HepG2 (cell line): ENCODE measurements around the gene OR6N1. TPM values are rescaled to one million over a fixed set of nuclear protein-coding genes. Genes with fewer than 3 reads are reported as not detected.

Source experiments
- ATAC-seq: fragments of 200-7000 bp; cut with Tn5 transposase; 3 replicates; pipeline ENCODE4 v1.9.1; 2020; ENCODE audit warnings: mild to moderate bottlenecking, moderate library complexity
- BruUV-seq: library from RNA; stranded (reverse); fragments of 400-500 nt; replicated peaks from 2 replicates; lab custom pipeline; 2021; lab: Mats Ljungman, UMichigan
- CTCF ChIA-PET: fragments of 300-600 bp; formaldehyde crosslinking; extraction: SDS; loops from one replicate; lab custom pipeline; 2021; ENCODE audit warnings: low total read pairs, inconsistent platforms, low intra/inter-chr PET ratio; lab: Yijun Ruan, JAX
- POLR2A ChIA-PET: fragments of 350-600 bp; sonication (Branson Sonifier 250); formaldehyde crosslinking; loops from one replicate; lab custom pipeline; 2020; ENCODE audit warnings: antibody characterized with exemption, inconsistent platforms; lab: Yijun Ruan, JAX
- DNase-seq: peaks from one replicate; pipeline ENCODE4 v3.0.0-alpha.2; 2015; ENCODE audit warnings: low spot score
- FAIRE-seq: peaks from 3 replicates; lab custom pipeline; 2011; peaks lifted over from hg19 to GRCh38; lab: Jason Lieb, UNC
- H2AFZ ChIP-seq: one replicate; pipeline ENCODE4 v1.6.1; 2011; ENCODE audit warnings: low read length, inconsistent platforms
- H3K27ac ChIP-seq: fragments of 300-600 bp; 3 replicates; pipeline ENCODE4 v1.8.0; 2011; ENCODE audit warnings: mixed run types, mild to moderate bottlenecking, mixed read lengths, low read length, inconsistent platforms; ENCODE audit not compliant: insufficient read depth; ENCODE audit errors: extremely low read length
- H3K27me3 ChIP-seq, 2 experiments: fragments of 200-600 bp in 1 of 2; 2 replicates in 1 of 2; 3 replicates in 1 of 2; pipeline versions ENCODE4 v1.6.0 to v1.8.0; 2011; ENCODE audit warnings: low read length in 2 of 2, mild to moderate bottlenecking in 2 of 2, moderate library complexity in 2 of 2, inconsistent platforms in 1 of 2; ENCODE audit not compliant: insufficient read depth in 2 of 2, control insufficient read depth in 1 of 2
- H3K36me3 ChIP-seq, 2 experiments: fragments of 200-600 bp in 1 of 2; replicated peaks in 1 of 2; 2 replicates in 1 of 2; 3 replicates in 1 of 2; pipeline versions ENCODE4 v1.5.1 to v1.8.0; 2011; ENCODE audit warnings: low read length in 2 of 2, inconsistent platforms in 1 of 2; ENCODE audit not compliant: insufficient read depth in 2 of 2, control insufficient read depth in 1 of 2
- H3K4me1 ChIP-seq: 2 replicates; pipeline ENCODE4 v1.5.1; 2012; ENCODE audit warnings: low read length, inconsistent platforms; ENCODE audit not compliant: insufficient read depth
- H3K4me2 ChIP-seq: 2 replicates; pipeline ENCODE4 v1.6.0; 2011; ENCODE audit warnings: low read depth, low read length, inconsistent platforms
- H3K4me3 ChIP-seq, 3 experiments: fragments of 200-600 bp in 1 of 3; sonication (generic), shearing (Covaris generic) in 1 of 3; replicated peaks in 1 of 3; 2 replicates each; pipeline ENCODE4 v1.5.1; 2011 to 2016; ENCODE audit warnings: low read length in 3 of 3, inconsistent platforms in 2 of 3, low read depth in 2 of 3, mild to moderate bottlenecking in 2 of 3, control low read depth in 1 of 3, mixed read lengths in 1 of 3; ENCODE audit not compliant: insufficient read depth in 1 of 3
- H3K79me2 ChIP-seq: one replicate; pipeline ENCODE4 v1.6.1; 2011; ENCODE audit warnings: low read length, inconsistent platforms; ENCODE audit not compliant: insufficient read depth
- H3K9ac ChIP-seq: 2 replicates; pipeline ENCODE4 v1.6.0; 2011; ENCODE audit warnings: mild to moderate bottlenecking, low read depth, low read length, inconsistent platforms; ENCODE audit not compliant: insufficient read depth
- H3K9me3 ChIP-seq: 2 replicates; pipeline ENCODE4 v1.5.1; 2012; ENCODE audit warnings: mild to moderate bottlenecking, low read length
- H4K20me1 ChIP-seq: 2 replicates; pipeline ENCODE4 v1.6.0; 2011; ENCODE audit warnings: inconsistent platforms, mild to moderate bottlenecking, low read length, moderate library complexity; ENCODE audit not compliant: insufficient read depth
- ELF4 ChIP-seq: sonication (generic); formaldehyde crosslinking; IDR thresholded peaks from 2 replicates; pipeline ENCODE4 v1.5.0; 2020; ENCODE audit warnings: missing genetic modification reagents, mild to moderate bottlenecking, moderate library complexity, borderline replicate concordance
- HCFC1 ChIP-seq: fragments of 150-350 bp; IDR thresholded peaks from 2 replicates; pipeline ENCODE4 v1.6.1; 2014; ENCODE audit warnings: low read depth, low read length
- KDM4B ChIP-seq: sonication (generic); formaldehyde crosslinking; IDR thresholded peaks from 2 replicates; pipeline ENCODE4 v1.4.0; 2020; ENCODE audit warnings: missing genetic modification reagents
- MIER3 ChIP-seq: IDR thresholded peaks from 2 replicates; pipeline ENCODE4 v1.6.1; 2016; ENCODE audit warnings: missing compliant biosample characterization, borderline replicate concordance
- PLRG1 ChIP-seq: fragments of 450-650 bp; conservative IDR thresholded peaks from 2 replicates; pipeline ENCODE4 v1.6.1; 2016
- REL ChIP-seq: sonication (generic); formaldehyde crosslinking; conservative IDR thresholded peaks from 2 replicates; pipeline ENCODE4 v1.8.0; 2022; ENCODE audit warnings: mild to moderate bottlenecking, missing genetic modification reagents, moderate library complexity
- ZBTB7B ChIP-seq: sonication (generic); formaldehyde crosslinking; IDR thresholded peaks from 2 replicates; pipeline ENCODE4 v1.4.0; 2020; ENCODE audit warnings: missing genetic modification reagents
- ZEB1 ChIP-seq: IDR thresholded peaks from 2 replicates; pipeline ENCODE4 v1.6.1; 2012; ENCODE audit warnings: mild to moderate bottlenecking, low read depth, inconsistent platforms; ENCODE audit not compliant: insufficient replicate concordance
- ZFP36L1 ChIP-seq: sonication (generic); formaldehyde crosslinking; IDR thresholded peaks from 2 replicates; pipeline ENCODE4 v1.8.0; 2022; ENCODE audit warnings: mild to moderate bottlenecking, missing genetic modification reagents, moderate library complexity
- ZFYVE20 ChIP-seq: sonication (generic); formaldehyde crosslinking; IDR thresholded peaks from 2 replicates; pipeline ENCODE4 v1.8.0; 2023; ENCODE audit warnings: low read depth, mild to moderate bottlenecking, moderate library complexity, missing genetic modification reagents, borderline replicate concordance
- ZNF563 ChIP-seq: sonication (generic); formaldehyde crosslinking; IDR thresholded peaks from 2 replicates; pipeline ENCODE4 v1.8.0; 2022; ENCODE audit warnings: mild to moderate bottlenecking, moderate library complexity, missing genetic modification reagents
- ZNF720 ChIP-seq: sonication (generic); formaldehyde crosslinking; IDR thresholded peaks from 2 replicates; pipeline ENCODE4 v1.4.0; 2020; ENCODE audit warnings: missing genetic modification reagents
- ZNF790 ChIP-seq: sonication (generic); formaldehyde crosslinking; IDR thresholded peaks from 2 replicates; pipeline ENCODE4 v1.8.0; 2022; ENCODE audit warnings: missing genetic modification reagents, mild to moderate bottlenecking, borderline replicate concordance
- WGBS: methylation state at CpG from one replicate; pipeline ENCODE4 v1.1.6; 2017; ENCODE audit warnings: low lambda C conversion rate; 5-methylcytosine and 5-hydroxymethylcytosine counted together
- in situ Hi-C: cut with HindIII; loops from 2 replicates; pipeline ENCODE4 v1.10.0; 2017; ENCODE audit warnings: low pct_unique_long_range_greater_than_20kb; ENCODE audit not compliant: extremely low pct_ligation_motif_present
- intact Hi-C: fragments of 100-400 bp; cut with micrococcal nuclease; formaldehyde crosslinking; loops from one replicate; pipeline ENCODE4 v1.10.0; 2022; ENCODE audit not compliant: unreplicated experiment
- polyA plus RNA-seq, 8 experiments: library from polyadenylated mRNA; depleted of rRNA in 3 of 8; stranded (reverse) in 7 of 8; unstranded in 1 of 8; fragments of >200 nt; fragmentation: Illumina TruSeq in 4 of 8; extraction: Trizol in 4 of 8; gene quantifications; 2 replicates each; pipeline versions ENCODE4 v1.2.1 to v1.2.3, GENCODE V29; 2011 to 2016; ENCODE audit warnings: low read depth in 4 of 8, missing spikeins in 1 of 8, mixed read lengths in 1 of 8; ENCODE audit not compliant: insufficient read depth in 1 of 8
- total RNA-seq, 5 experiments: library from RNA; depleted of rRNA; stranded (reverse); fragments of >200 nt; fragmentation: Illumina TruSeq; extraction: Trizol; gene quantifications; 2 replicates each; pipeline ENCODE4 v1.2.3, GENCODE V29; 2016; ENCODE audit warnings: low read depth in 1 of 5
- TF ChIP-seq, protein P1 (sequence below): sonication (generic); formaldehyde crosslinking; IDR thresholded peaks from 2 replicates; pipeline ENCODE4 v1.5.0; 2020; ENCODE audit warnings: mild to moderate bottlenecking, missing genetic modification reagents
- TF ChIP-seq, protein P2 (sequence below), 2 experiments: IDR thresholded peaks; 2 replicates each; pipeline ENCODE4 v1.6.1; 2011 to 2012; ENCODE audit warnings: low read length in 2 of 2, borderline replicate concordance in 1 of 2, low read depth in 1 of 2, mild to moderate bottlenecking in 1 of 2, moderate library complexity in 1 of 2
- TF ChIP-seq, protein P3 (sequence below): sonication (generic); formaldehyde crosslinking; IDR thresholded peaks from 2 replicates; pipeline ENCODE4 v1.5.0; 2020; ENCODE audit warnings: mild to moderate bottlenecking, missing genetic modification reagents, borderline replicate concordance

The OR6N1 gene
- total and polyA plus RNA-seq, 2 of the 13 experiments (the other 11 are each of a cell fraction or from before 2014, with no cell fraction given): not detected

DNA sequence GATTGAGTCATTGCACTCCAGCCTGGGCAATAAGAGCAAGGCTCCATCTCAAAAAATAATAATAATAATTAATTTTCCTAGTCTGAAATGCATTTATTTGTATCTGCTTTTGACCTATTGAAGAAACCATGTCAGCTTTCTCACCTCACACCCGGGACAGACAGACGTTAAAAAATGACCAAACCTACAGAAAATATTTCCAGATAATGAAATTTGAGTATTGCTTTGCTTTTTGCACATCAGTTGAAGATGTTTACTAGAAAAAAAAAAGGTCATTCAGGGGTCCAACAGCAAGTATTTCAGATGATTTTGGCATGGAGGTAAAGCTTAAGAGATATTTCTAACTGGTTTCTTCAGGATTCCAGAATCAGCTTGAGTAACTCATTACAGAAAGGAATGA is 17.6 kb downstream of the OR6N1 start, which contains the start of gene OR6K6 (continued):
- no peak for TF ChIP-seq ZFYVE20 (CRISPR knock-in tag)
- TF ChIP-seq, protein P1, sequence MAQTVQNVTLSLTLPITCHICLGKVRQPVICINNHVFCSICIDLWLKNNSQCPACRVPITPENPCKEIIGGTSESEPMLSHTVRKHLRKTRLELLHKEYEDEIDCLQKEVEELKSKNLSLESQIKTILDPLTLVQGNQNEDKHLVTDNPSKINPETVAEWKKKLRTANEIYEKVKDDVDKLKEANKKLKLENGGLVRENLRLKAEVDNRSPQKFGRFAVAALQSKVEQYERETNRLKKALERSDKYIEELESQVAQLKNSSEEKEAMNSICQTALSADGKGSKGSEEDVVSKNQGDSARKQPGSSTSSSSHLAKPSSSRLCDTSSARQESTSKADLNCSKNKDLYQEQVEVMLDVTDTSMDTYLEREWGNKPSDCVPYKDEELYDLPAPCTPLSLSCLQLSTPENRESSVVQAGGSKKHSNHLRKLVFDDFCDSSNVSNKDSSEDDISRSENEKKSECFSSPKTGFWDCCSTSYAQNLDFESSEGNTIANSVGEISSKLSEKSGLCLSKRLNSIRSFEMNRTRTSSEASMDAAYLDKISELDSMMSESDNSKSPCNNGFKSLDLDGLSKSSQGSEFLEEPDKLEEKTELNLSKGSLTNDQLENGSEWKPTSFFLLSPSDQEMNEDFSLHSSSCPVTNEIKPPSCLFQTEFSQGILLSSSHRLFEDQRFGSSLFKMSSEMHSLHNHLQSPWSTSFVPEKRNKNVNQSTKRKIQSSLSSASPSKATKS (CRISPR knock-in tag): no peak
- no peak for TF ChIP-seq MIER3 (CRISPR knock-in tag)
- TF ChIP-seq PLRG1: no peak
- no peak for TF ChIP-seq ZNF720 (CRISPR knock-in tag)
- TF ChIP-seq, protein P2, sequence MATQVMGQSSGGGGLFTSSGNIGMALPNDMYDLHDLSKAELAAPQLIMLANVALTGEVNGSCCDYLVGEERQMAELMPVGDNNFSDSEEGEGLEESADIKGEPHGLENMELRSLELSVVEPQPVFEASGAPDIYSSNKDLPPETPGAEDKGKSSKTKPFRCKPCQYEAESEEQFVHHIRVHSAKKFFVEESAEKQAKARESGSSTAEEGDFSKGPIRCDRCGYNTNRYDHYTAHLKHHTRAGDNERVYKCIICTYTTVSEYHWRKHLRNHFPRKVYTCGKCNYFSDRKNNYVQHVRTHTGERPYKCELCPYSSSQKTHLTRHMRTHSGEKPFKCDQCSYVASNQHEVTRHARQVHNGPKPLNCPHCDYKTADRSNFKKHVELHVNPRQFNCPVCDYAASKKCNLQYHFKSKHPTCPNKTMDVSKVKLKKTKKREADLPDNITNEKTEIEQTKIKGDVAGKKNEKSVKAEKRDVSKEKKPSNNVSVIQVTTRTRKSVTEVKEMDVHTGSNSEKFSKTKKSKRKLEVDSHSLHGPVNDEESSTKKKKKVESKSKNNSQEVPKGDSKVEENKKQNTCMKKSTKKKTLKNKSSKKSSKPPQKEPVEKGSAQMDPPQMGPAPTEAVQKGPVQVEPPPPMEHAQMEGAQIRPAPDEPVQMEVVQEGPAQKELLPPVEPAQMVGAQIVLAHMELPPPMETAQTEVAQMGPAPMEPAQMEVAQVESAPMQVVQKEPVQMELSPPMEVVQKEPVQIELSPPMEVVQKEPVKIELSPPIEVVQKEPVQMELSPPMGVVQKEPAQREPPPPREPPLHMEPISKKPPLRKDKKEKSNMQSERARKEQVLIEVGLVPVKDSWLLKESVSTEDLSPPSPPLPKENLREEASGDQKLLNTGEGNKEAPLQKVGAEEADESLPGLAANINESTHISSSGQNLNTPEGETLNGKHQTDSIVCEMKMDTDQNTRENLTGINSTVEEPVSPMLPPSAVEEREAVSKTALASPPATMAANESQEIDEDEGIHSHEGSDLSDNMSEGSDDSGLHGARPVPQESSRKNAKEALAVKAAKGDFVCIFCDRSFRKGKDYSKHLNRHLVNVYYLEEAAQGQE (IDR thresholded peaks at IDR 0.05; ENCODE audit: borderline replicate concordance in 1 of 2, low read depth in 1 of 2, low read length in 2 of 2): no peak
- TF ChIP-seq, all 625 proteins: peak for 0

DNA sequence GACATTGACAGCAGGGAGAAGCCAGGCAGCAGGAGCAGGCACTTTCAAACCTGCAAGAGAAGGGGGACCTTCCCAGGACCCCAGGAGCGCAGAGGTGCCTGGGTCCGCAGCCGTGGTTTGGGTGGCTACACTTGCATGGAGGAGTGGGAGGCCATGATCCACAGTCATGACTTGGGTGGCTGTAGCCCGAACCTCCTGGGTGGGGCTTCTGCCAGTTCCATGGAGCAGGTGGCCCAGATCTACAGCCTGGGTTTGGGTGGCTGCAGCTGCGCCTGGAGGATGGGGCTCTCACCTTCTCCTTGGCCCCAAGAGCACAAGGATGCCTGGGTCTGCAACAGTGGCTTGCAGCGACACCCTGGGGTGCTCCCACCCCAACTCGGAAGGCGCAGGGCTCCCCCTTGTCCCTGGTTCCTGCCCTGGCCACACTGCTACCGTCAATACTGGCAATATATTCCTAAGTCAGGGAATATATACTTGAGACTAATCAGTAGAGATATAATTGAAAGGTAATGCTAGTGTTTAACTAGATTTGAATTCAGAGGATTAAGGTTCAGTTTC is 19.8 kb downstream of the OR6N1 start:
- no peak for DNase-seq
- POLR2A ChIA-PET: no interaction called here
- 0 out of 2 replicates have a peak, but pooled peaks cover 5% of the 10 kb centered on the region for H3K9me3 ChIP-seq
- TF ChIP-seq ZBTB7B (CRISPR knock-in tag) (no peak), ZNF563 (CRISPR knock-in tag) (no peak), ZNF790 (CRISPR knock-in tag) (no peak), HCFC1 (no peak), ZEB1 (no peak), KDM4B (no peak), ELF4 (CRISPR knock-in tag) (no peak), REL (CRISPR knock-in tag) (no peak), ZFP36L1 (CRISPR knock-in tag) (no peak)
- TF ChIP-seq, protein P3, sequence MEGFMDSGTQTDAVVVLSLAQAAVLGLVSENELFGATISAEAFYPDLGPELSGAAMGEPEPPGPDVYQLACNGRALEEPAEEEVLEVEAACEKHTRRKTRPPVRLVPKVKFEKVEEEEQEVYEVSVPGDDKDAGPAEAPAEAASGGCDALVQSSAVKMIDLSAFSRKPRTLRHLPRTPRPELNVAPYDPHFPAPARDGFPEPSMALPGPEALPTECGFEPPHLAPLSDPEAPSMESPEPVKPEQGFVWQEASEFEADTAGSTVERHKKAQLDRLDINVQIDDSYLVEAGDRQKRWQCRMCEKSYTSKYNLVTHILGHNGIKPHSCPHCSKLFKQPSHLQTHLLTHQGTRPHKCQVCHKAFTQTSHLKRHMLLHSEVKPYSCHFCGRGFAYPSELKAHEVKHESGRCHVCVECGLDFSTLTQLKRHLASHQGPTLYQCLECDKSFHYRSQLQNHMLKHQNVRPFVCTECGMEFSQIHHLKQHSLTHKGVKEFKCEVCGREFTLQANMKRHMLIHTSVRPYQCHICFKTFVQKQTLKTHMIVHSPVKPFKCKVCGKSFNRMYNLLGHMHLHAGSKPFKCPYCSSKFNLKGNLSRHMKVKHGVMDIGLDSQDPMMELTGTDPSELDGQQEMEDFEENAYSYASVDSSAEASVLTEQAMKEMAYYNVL (CRISPR knock-in tag): no peak

More for the DNA sequence above, 19.8 kb downstream of the OR6N1 start:
- no peaks in the 10 kb centered on the region for H4K20me1 ChIP-seq
- no peaks in the 10 kb centered on the region for H3K79me2 ChIP-seq
- H3K27ac ChIP-seq: no peak overlapping the region
- no peaks in the 10 kb centered on the region for H3K27me3 ChIP-seq
- H3K4me1 ChIP-seq: no peaks in the 10 kb centered on the region
- intact Hi-C loops (no loop called here), in situ Hi-C loops (no loop called here)
- BruUV-seq: no TSS peak
- no peak overlapping the region for H3K4me3 ChIP-seq
- CTCF ChIA-PET: no interaction called here
- ATAC-seq (no peak), FAIRE-seq (no peak)
- H3K4me2 ChIP-seq: no peak overlapping the region
- 0% methylated on average over 2 of the region's 9 CpGs for WGBS
- H3K9ac ChIP-seq: no peak overlapping the region
- H2AFZ ChIP-seq: no peak overlapping the region
- no peaks in the 10 kb centered on the region for H3K36me3 ChIP-seq
